Panc1 (cell line): Measurements from ENCODE around the gene EVC. TPM values are rescaled to one million over a fixed set of nuclear protein-coding genes. Genes with fewer than 3 reads are reported as not detected.

Experiments
- ATAC-seq: fragments of 200-7000 bp; cut with Tn5 transposase; 2 replicates; pipeline ENCODE4 v1.9.1; 2020; ENCODE audit warnings: mild to moderate bottlenecking, moderate library complexity
- BruUV-seq: library from RNA; stranded (reverse); fragments of 400-500 nt; replicated peaks from 2 replicates; lab custom pipeline; 2021; lab: Mats Ljungman, UMichigan
- CTCF ChIA-PET: fragments of 300-600 bp; sonication (Branson Sonifier 250); formaldehyde crosslinking; loops from one replicate; lab custom pipeline; 2022; ENCODE audit warnings: antibody characterized with exemption; lab: Charles Lee
- POLR2A ChIA-PET: fragments of 300-600 bp; sonication (Branson Sonifier 250); formaldehyde crosslinking; loops from one replicate; lab custom pipeline; 2022; ENCODE audit warnings: antibody characterized with exemption; lab: Charles Lee
- DNase-seq: peaks from one replicate; pipeline ENCODE4 v3.0.0-alpha.2; 2010; ENCODE audit warnings: low read depth, low spot score
- H3K27ac ChIP-seq: 2 replicates; pipeline ENCODE4 v1.5.1; 2011; ENCODE audit warnings: mild to moderate bottlenecking, low read length, inconsistent platforms
- H3K27me3 ChIP-seq: fragments of 200-500 bp; sonication (Bioruptor generic); 2 replicates; pipeline ENCODE4 v1.6.0; 2014; ENCODE audit warnings: low read length, inconsistent platforms; ENCODE audit not compliant: control insufficient read depth, insufficient read depth
- H3K36me3 ChIP-seq: fragments of 200-500 bp; sonication (Bioruptor generic); 2 replicates; pipeline ENCODE4 v1.5.1; 2014; ENCODE audit warnings: inconsistent platforms, mild to moderate bottlenecking, low read length, moderate library complexity; ENCODE audit not compliant: control insufficient read depth, insufficient read depth
- H3K4me1 ChIP-seq: 2 replicates; pipeline ENCODE4 v1.5.1; 2011; ENCODE audit warnings: inconsistent platforms, mild to moderate bottlenecking, low read length, moderate library complexity; ENCODE audit not compliant: control insufficient read depth, insufficient read depth
- H3K4me3 ChIP-seq, 2 experiments: 2 replicates each; pipeline ENCODE4 v1.5.1; 2011 to 2012; ENCODE audit warnings: low read depth in 2 of 2, low read length in 2 of 2, mild to moderate bottlenecking in 2 of 2, inconsistent platforms in 1 of 2, moderate library complexity in 1 of 2
- H3K9me3 ChIP-seq: fragments of 200-500 bp; sonication (Bioruptor generic); 2 replicates; pipeline ENCODE4 v1.5.1; 2014; ENCODE audit warnings: low read depth, mild to moderate bottlenecking, inconsistent platforms, low read length, moderate library complexity; ENCODE audit not compliant: control insufficient read depth, insufficient read depth
- CTCF ChIP-seq: fragments of 450-650 bp; IDR thresholded peaks from 2 replicates; pipeline ENCODE4 v1.5.1; 2017; ENCODE audit warnings: mild to moderate bottlenecking
- POLR2AphosphoS5 ChIP-seq: IDR thresholded peaks from 2 replicates; pipeline ENCODE4 v1.6.1; 2012; ENCODE audit warnings: mild to moderate bottlenecking, low read depth, low read length, moderate library complexity
- REST ChIP-seq, 2 experiments: IDR thresholded peaks; 2 replicates each; pipeline ENCODE4 v1.6.1; 2011 to 2012; ENCODE audit warnings: low read depth in 2 of 2, control low read depth in 1 of 2, low read length in 1 of 2, mild to moderate bottlenecking in 1 of 2, moderate library complexity in 1 of 2; ENCODE audit not compliant: insufficient read depth in 1 of 2
- SIN3A ChIP-seq: IDR thresholded peaks from 2 replicates; pipeline ENCODE4 v1.6.1; 2012; ENCODE audit warnings: low read depth, mild to moderate bottlenecking, low read length, moderate library complexity, borderline replicate concordance; ENCODE audit not compliant: insufficient read depth
- TCF7L2 ChIP-seq: IDR thresholded peaks from 2 replicates; pipeline ENCODE4 v1.6.1; 2011; ENCODE audit warnings: mild to moderate bottlenecking, low read depth, low read length, inconsistent platforms
- in situ Hi-C: cut with HindIII; loops from 2 replicates; pipeline ENCODE4 v1.10.0; 2016; ENCODE audit warnings: low sequenced_read_pairs, low pct_unique_long_range_greater_than_20kb
- intact Hi-C: fragments of 100-400 bp; cut with micrococcal nuclease; formaldehyde crosslinking; loops from one replicate; pipeline ENCODE4 v1.10.0; 2022; ENCODE audit not compliant: unreplicated experiment
- total RNA-seq: library from RNA; stranded (reverse); gene quantifications from one replicate; pipeline ENCODE4 v1.2.1, GENCODE V29; 2021; ENCODE audit not compliant: unreplicated experiment

Gene EVC
- total RNA-seq, 1 experiment from 2014 or later = 12.1 TPM

- Histone ChIP-seq H3K4me1 (peaks cover 3% of the 10 kb centered on the region; the same call in 1 of the 2 replicates), H3K27ac (no peak overlapping the region), H3K27me3 (no peaks in the 10 kb centered on the region), H3K36me3 (no peaks in the 10 kb centered on the region), H3K9me3 (no peaks in the 10 kb centered on the region), H3K4me3 (no peak overlapping the region)
- ATAC-seq = no peak
- no peak for TF ChIP-seq SIN3A
- TF ChIP-seq TCF7L2 = no peak
- no peak for TF ChIP-seq REST (IDR thresholded peaks at IDR 0.05; ENCODE audit: insufficient read depth in 1 of 2, low read depth in 2 of 2, low read length in 1 of 2)
- TF ChIP-seq POLR2AphosphoS5 = no peak
- no peak for TF ChIP-seq CTCF
- in situ Hi-C loops (no loop called here), intact Hi-C loops (no loop called here)
- DNase-seq = no peak
- ChIA-PET POLR2A (no interaction called here), CTCF (no interaction called here)
- BruUV-seq = no TSS peak
Observed at GRCh38 chr4:5749568-5749967, 38.6 kb downstream of the EVC start.

GRCh38 chr4:5750052-5750945 lies 39.3 kb downstream of the EVC start:
- Histone ChIP-seq H3K27me3 (no peaks in the 10 kb centered on the region), H3K36me3 (no peaks in the 10 kb centered on the region), H3K4me1 (peaks cover 3% of the 10 kb centered on the region; the same call in 1 of the 2 replicates), H3K9me3 (no peaks in the 10 kb centered on the region), H3K27ac (no peak overlapping the region), H3K4me3 (no peak overlapping the region)
- ATAC-seq (no peak), DNase-seq (no peak)
- in situ Hi-C loops (no loop called here), intact Hi-C loops (no loop called here)
- TF ChIP-seq CTCF (no peak), REST (IDR thresholded peaks at IDR 0.05; ENCODE audit: insufficient read depth in 1 of 2, low read depth in 2 of 2, low read length in 1 of 2) (no peak), TCF7L2 (no peak), POLR2AphosphoS5 (no peak), SIN3A (no peak)
- BruUV-seq = no TSS peak
- ChIA-PET CTCF (no interaction called here), POLR2A (no interaction called here)
